WTC11 (cell line): ENCODE data around the gene WDR7. TPM values are rescaled to one million over a fixed set of nuclear protein-coding genes. Genes with fewer than 3 reads are reported as not detected.

Experiments
- ATAC-seq: fragments of 200-7000 bp; cut with Tn5 transposase; 2 replicates; pipeline ENCODE4 v1.10.0; 2021; ENCODE audit warnings: mild to moderate bottlenecking, moderate library complexity
- CTCF ChIA-PET: fragments of 300-600 bp; sonication (Branson Sonifier 250); formaldehyde crosslinking; loops from one replicate; lab custom pipeline; 2021; ENCODE audit warnings: antibody characterized with exemption; lab: Charles Lee
- POLR2A ChIA-PET: fragments of 350-600 bp; sonication (Branson Sonifier 250); formaldehyde crosslinking; loops from one replicate; lab custom pipeline; 2021; ENCODE audit warnings: antibody characterized with exemption; lab: Charles Lee
- DNase-seq: peaks from one replicate; pipeline ENCODE4 v3.0.0; 2021; ENCODE audit warnings: low spot score
- H3K27ac Mint-ChIP-seq: 2 replicates; pipeline ENCODE4 v1.8.0; 2021; ENCODE audit warnings: mixed read lengths
- H3K27me3 Mint-ChIP-seq: 2 replicates; pipeline ENCODE4 v1.8.0; 2021; ENCODE audit warnings: low read depth, mild to moderate bottlenecking, moderate library complexity, mixed read lengths
- H3K36me3 Mint-ChIP-seq: 2 replicates; pipeline ENCODE4 v1.8.0; 2021; ENCODE audit warnings: mixed read lengths
- H3K4me1 Mint-ChIP-seq: 2 replicates; pipeline ENCODE4 v1.8.0; 2022; ENCODE audit warnings: mixed read lengths
- H3K4me3 Mint-ChIP-seq: 2 replicates; pipeline ENCODE4 v1.8.0; 2021; ENCODE audit warnings: mild to moderate bottlenecking, moderate library complexity, mixed read lengths
- H3K9me3 Mint-ChIP-seq: 2 replicates; pipeline ENCODE4 v1.8.0; 2021; ENCODE audit warnings: mixed read lengths
- ATF6 ChIP-seq: sonication (generic); formaldehyde crosslinking; IDR thresholded peaks from 2 replicates; pipeline ENCODE4 v1.8.1; 2023; ENCODE audit warnings: mild to moderate bottlenecking, missing genetic modification reagents
- CREB1 ChIP-seq: sonication (generic); formaldehyde crosslinking; IDR thresholded peaks from 2 replicates; pipeline ENCODE4 v1.8.0; 2023; ENCODE audit warnings: mild to moderate bottlenecking, missing genetic modification reagents
- CREM ChIP-seq: sonication (generic); formaldehyde crosslinking; IDR thresholded peaks from 2 replicates; pipeline ENCODE4 v1.8.1; 2022; ENCODE audit warnings: mild to moderate bottlenecking, missing genetic modification reagents, moderate library complexity
- ELF4 ChIP-seq: sonication (generic); formaldehyde crosslinking; IDR thresholded peaks from 2 replicates; pipeline ENCODE4 v1.8.1; 2022; ENCODE audit warnings: low read depth, mild to moderate bottlenecking, moderate library complexity, missing genetic modification reagents
- ETV6 ChIP-seq: sonication (generic); formaldehyde crosslinking; IDR thresholded peaks from 2 replicates; pipeline ENCODE4 v1.8.1; 2022; ENCODE audit warnings: mild to moderate bottlenecking, missing genetic modification reagents
- GABPB1 ChIP-seq: sonication (generic); formaldehyde crosslinking; IDR thresholded peaks from 2 replicates; pipeline ENCODE4 v1.8.1; 2023; ENCODE audit warnings: mild to moderate bottlenecking, missing genetic modification reagents
- HMGXB4 ChIP-seq: sonication (generic); formaldehyde crosslinking; IDR thresholded peaks from 2 replicates; pipeline ENCODE4 v1.8.1; 2023; ENCODE audit warnings: mild to moderate bottlenecking, moderate library complexity, missing genetic modification reagents
- IRF1 ChIP-seq: sonication (generic); formaldehyde crosslinking; IDR thresholded peaks from 2 replicates; pipeline ENCODE4 v1.8.0; 2023; ENCODE audit warnings: missing genetic modification reagents
- JAZF1 ChIP-seq: fragments of 250-450 bp; sonication (Bioruptor Pico); IDR thresholded peaks from 2 replicates; pipeline ENCODE4 v1.9.0; 2021; ENCODE audit warnings: moderate library complexity, mild to moderate bottlenecking, inconsistent platforms
- KAT7 ChIP-seq: sonication (generic); formaldehyde crosslinking; IDR thresholded peaks from 2 replicates; pipeline ENCODE4 v1.8.1; 2023; ENCODE audit warnings: missing genetic modification reagents, mild to moderate bottlenecking, borderline replicate concordance
- NFE2L1 ChIP-seq: sonication (generic); formaldehyde crosslinking; IDR thresholded peaks from 2 replicates; pipeline ENCODE4 v1.8.1; 2023; ENCODE audit warnings: missing genetic modification reagents
- NR1H2 ChIP-seq: sonication (generic); formaldehyde crosslinking; IDR thresholded peaks from 2 replicates; pipeline ENCODE4 v1.9.0; 2021; ENCODE audit warnings: mild to moderate bottlenecking, moderate library complexity, missing genetic modification reagents
- ZNF138 ChIP-seq: sonication (generic); formaldehyde crosslinking; conservative IDR thresholded peaks from 2 replicates; pipeline ENCODE4 v1.8.1; 2022; ENCODE audit warnings: mild to moderate bottlenecking, moderate library complexity, missing genetic modification reagents
- ZNF396 ChIP-seq: fragments of 250-450 bp; sonication (Bioruptor Pico); IDR thresholded peaks from 2 replicates; pipeline ENCODE4 v1.8.0; 2021; ENCODE audit warnings: mild to moderate bottlenecking, moderate library complexity, borderline replicate concordance
- ZNF425 ChIP-seq: fragments of 250-450 bp; sonication (Bioruptor Pico); conservative IDR thresholded peaks from 2 replicates; pipeline ENCODE4 v1.9.0; 2021; ENCODE audit warnings: mild to moderate bottlenecking
- ZNF671 ChIP-seq: fragments of 250-450 bp; sonication (Bioruptor Pico); IDR thresholded peaks from 2 replicates; pipeline ENCODE4 v1.8.0; 2021; ENCODE audit warnings: mild to moderate bottlenecking
- ZSCAN18 ChIP-seq: fragments of 250-450 bp; sonication (Bioruptor Pico); IDR thresholded peaks from 2 replicates; pipeline ENCODE4 v2.1.2; 2022; ENCODE audit warnings: mild to moderate bottlenecking, moderate library complexity
- total RNA-seq: library from RNA; stranded (reverse); gene quantifications from 3 replicates; pipeline ENCODE4 v1.2.3, GENCODE V29; 2021
- TF ChIP-seq, protein P1 (sequence below): sonication (generic); formaldehyde crosslinking; IDR thresholded peaks from 2 replicates; pipeline ENCODE4 v1.8.0; 2023; ENCODE audit warnings: missing genetic modification reagents, mild to moderate bottlenecking, borderline replicate concordance

Gene WDR7
- total RNA-seq, 1 experiment from 2014 or later: 12.2 TPM

DNA sequence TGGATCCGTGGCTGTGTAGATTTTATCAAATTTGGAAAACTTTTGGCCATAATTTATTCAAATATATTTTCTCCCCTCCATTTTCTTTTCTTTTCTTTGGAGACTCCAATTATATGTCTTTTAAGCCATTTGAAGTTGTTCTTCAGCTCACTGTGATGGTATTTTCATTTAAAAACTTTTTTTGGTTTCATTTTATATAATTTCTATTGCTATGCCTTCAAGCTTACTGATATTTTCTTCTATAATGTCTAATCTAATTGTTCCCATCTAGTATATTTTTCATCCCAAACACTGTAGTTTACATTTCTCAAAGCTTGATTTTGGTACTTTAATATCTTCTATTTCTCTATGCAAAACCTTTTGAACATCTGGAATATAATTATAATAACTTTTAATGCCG, 72.5 kb downstream of the WDR7 start:
- peaks cover 3% of the 10 kb centered on the region; the same call in 1 of the 2 replicates for H3K36me3 Mint-ChIP-seq
- CTCF ChIA-PET: no interaction called here
- no peak for TF ChIP-seq ZNF396
- no peak for TF ChIP-seq JAZF1
- TF ChIP-seq ETV6 (CRISPR knock-in tag): no peak
- TF ChIP-seq NFE2L1: no peak
- no peak for TF ChIP-seq IRF1 (CRISPR knock-in tag)
- no peak for TF ChIP-seq ELF4 (CRISPR knock-in tag)
- TF ChIP-seq, protein P1, sequence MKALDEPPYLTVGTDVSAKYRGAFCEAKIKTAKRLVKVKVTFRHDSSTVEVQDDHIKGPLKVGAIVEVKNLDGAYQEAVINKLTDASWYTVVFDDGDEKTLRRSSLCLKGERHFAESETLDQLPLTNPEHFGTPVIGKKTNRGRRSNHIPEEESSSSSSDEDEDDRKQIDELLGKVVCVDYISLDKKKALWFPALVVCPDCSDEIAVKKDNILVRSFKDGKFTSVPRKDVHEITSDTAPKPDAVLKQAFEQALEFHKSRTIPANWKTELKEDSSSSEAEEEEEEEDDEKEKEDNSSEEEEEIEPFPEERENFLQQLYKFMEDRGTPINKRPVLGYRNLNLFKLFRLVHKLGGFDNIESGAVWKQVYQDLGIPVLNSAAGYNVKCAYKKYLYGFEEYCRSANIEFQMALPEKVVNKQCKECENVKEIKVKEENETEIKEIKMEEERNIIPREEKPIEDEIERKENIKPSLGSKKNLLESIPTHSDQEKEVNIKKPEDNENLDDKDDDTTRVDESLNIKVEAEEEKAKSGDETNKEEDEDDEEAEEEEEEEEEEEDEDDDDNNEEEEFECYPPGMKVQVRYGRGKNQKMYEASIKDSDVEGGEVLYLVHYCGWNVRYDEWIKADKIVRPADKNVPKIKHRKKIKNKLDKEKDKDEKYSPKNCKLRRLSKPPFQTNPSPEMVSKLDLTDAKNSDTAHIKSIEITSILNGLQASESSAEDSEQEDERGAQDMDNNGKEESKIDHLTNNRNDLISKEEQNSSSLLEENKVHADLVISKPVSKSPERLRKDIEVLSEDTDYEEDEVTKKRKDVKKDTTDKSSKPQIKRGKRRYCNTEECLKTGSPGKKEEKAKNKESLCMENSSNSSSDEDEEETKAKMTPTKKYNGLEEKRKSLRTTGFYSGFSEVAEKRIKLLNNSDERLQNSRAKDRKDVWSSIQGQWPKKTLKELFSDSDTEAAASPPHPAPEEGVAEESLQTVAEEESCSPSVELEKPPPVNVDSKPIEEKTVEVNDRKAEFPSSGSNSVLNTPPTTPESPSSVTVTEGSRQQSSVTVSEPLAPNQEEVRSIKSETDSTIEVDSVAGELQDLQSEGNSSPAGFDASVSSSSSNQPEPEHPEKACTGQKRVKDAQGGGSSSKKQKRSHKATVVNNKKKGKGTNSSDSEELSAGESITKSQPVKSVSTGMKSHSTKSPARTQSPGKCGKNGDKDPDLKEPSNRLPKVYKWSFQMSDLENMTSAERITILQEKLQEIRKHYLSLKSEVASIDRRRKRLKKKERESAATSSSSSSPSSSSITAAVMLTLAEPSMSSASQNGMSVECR (CRISPR knock-in tag): no peak
- TF ChIP-seq ATF6 (CRISPR knock-in tag): no peak
- no peak for TF ChIP-seq KAT7 (CRISPR knock-in tag)
- no peak for TF ChIP-seq HMGXB4 (CRISPR knock-in tag)
- TF ChIP-seq ZNF138 (CRISPR knock-in tag): no peak
- TF ChIP-seq ZNF671 (CRISPR knock-in tag): no peak
- TF ChIP-seq CREM (CRISPR knock-in tag): no peak
- TF ChIP-seq ZSCAN18 (CRISPR knock-in tag): no peak
- TF ChIP-seq NR1H2 (CRISPR knock-in tag): no peak
- no peak for TF ChIP-seq GABPB1 (CRISPR knock-in tag)
- no peak for TF ChIP-seq ZNF425 (CRISPR knock-in tag)
- TF ChIP-seq CREB1: no peak
- ATAC-seq (no peak), DNase-seq (no peak)
- H3K4me3 Mint-ChIP-seq: no peak overlapping the region
- POLR2A ChIA-PET: no interaction called here
- H3K9me3 Mint-ChIP-seq: no peaks in the 10 kb centered on the region
- no peak overlapping the region for H3K27ac Mint-ChIP-seq
- peaks cover 10% of the 10 kb centered on the region for H3K4me1 Mint-ChIP-seq
- H3K27me3 Mint-ChIP-seq: no peaks in the 10 kb centered on the region
